Fibroblast of lung (primary cell): Measurements from ENCODE around the gene ALG8. TPM values are rescaled to one million over a fixed set of nuclear protein-coding genes. Genes with fewer than 3 reads are reported as not detected.
A peak's percentile ranks its signal among the peaks of the same experiment; 100 is the strongest.

ENCODE experiments used
- DNase-seq, 2 donors: peaks; one replicate each; pipeline versions ENCODE4 v3.0.0 to v3.0.0-alpha.2; 2010; ENCODE audit warnings: low read depth in 2 of 2
- H2AFZ ChIP-seq: 2 replicates; pipeline ENCODE4 v1.5.1; 2012; ENCODE audit warnings: low read length, control low read depth, inconsistent platforms
- H3K27ac ChIP-seq: 2 replicates; pipeline ENCODE4 v1.5.1; 2011; ENCODE audit warnings: low read length, control low read depth; ENCODE audit not compliant: insufficient read depth
- H3K27me3 ChIP-seq: 2 replicates; pipeline ENCODE4 v1.5.1; 2011; ENCODE audit warnings: mild to moderate bottlenecking, low read length; ENCODE audit not compliant: control insufficient read depth, insufficient read depth
- H3K36me3 ChIP-seq: 2 replicates; pipeline ENCODE4 v1.5.1; 2011; ENCODE audit warnings: low read length; ENCODE audit not compliant: control insufficient read depth, insufficient read depth
- H3K4me1 ChIP-seq: 2 replicates; pipeline ENCODE4 v1.5.1; 2011; ENCODE audit warnings: low read length; ENCODE audit not compliant: control insufficient read depth, insufficient read depth; ENCODE audit errors: extremely low read depth
- H3K4me2 ChIP-seq: 2 replicates; pipeline ENCODE4 v1.5.1; 2011; ENCODE audit warnings: low read length, control low read depth; ENCODE audit not compliant: insufficient read depth; ENCODE audit errors: extremely low read depth
- H3K4me3 ChIP-seq, 4 experiments: fragments of 200-600 bp in 1 of 4; sonication (generic) in 1 of 4; replicated peaks in 1 of 4; 2 replicates each; pipeline ENCODE4 v1.5.1; 2011 to 2016; ENCODE audit warnings: low read length in 4 of 4, low read depth in 3 of 4, mild to moderate bottlenecking in 3 of 4, control low read depth in 2 of 4, inconsistent platforms in 1 of 4, mixed read lengths in 1 of 4; ENCODE audit not compliant: insufficient read depth in 1 of 4; ENCODE audit errors: control extremely low read depth in 1 of 4
- H3K79me2 ChIP-seq: 2 replicates; pipeline ENCODE4 v1.5.1; 2012; ENCODE audit warnings: mild to moderate bottlenecking, low read length, inconsistent platforms; ENCODE audit not compliant: control insufficient read depth, insufficient read depth
- H3K9ac ChIP-seq: 2 replicates; pipeline ENCODE4 v1.5.1; 2011; ENCODE audit warnings: mild to moderate bottlenecking, low read length, control low read depth; ENCODE audit not compliant: insufficient read depth
- H3K9me3 ChIP-seq: 2 replicates; pipeline ENCODE4 v1.5.1; 2012; ENCODE audit warnings: low read depth, low read length; ENCODE audit not compliant: control insufficient read depth, insufficient read depth
- H4K20me1 ChIP-seq: 2 replicates; pipeline ENCODE4 v1.5.1; 2011; ENCODE audit warnings: low read length; ENCODE audit not compliant: control insufficient read depth, insufficient read depth; ENCODE audit errors: extremely low read depth
- CTCF ChIP-seq, 2 donors: IDR thresholded peaks in 1 of 2; conservative IDR thresholded peaks in 1 of 2; 1 replicate in 1 of 2; 2 replicates in 1 of 2; pipeline ENCODE4 v1.5.1; 2011 to 2012; ENCODE audit warnings: low read length in 2 of 2, control low read depth in 1 of 2, inconsistent platforms in 1 of 2, low read depth in 1 of 2, mild to moderate bottlenecking in 1 of 2
- EZH2 ChIP-seq: IDR thresholded peaks from 2 replicates; pipeline ENCODE4 v1.5.1; 2012; ENCODE audit warnings: low read length, control low read depth, mild to moderate bottlenecking; ENCODE audit errors: missing control alignments
- polyA plus RNA-seq, 2 donors: library from polyadenylated mRNA; depleted of rRNA in 1 of 2; stranded (reverse) in 1 of 2; unstranded in 1 of 2; fragments of >200 nt; gene quantifications; 2 replicates each; pipeline ENCODE4 v1.2.1, GENCODE V29; 2011 to 2012; ENCODE audit warnings: missing spikeins in 1 of 2
- total RNA-seq: library from RNA; depleted of rRNA; stranded (reverse); fragments of >200 nt; gene quantifications from 2 replicates; pipeline ENCODE4 v1.2.1, GENCODE V29; 2014

Gene ALG8
- total and polyA plus RNA-seq, 2 donors (not counting 1 experiment from before 2014, with no cell fraction given): 33.7 to 49.6 TPM

GRCh38 chr11:78149646-78150045 is 10.2 kb upstream of the ALG8 start:
- TF ChIP-seq CTCF (conservative IDR thresholded peaks at IDR 0.05 in 1 of 2, IDR thresholded peaks at IDR 0.05 in 1 of 2; ENCODE audit: low read depth in 1 of 2, low read length in 2 of 2) (peak; percentile 46 to 59), EZH2 (no peak)
- Histone ChIP-seq H4K20me1 (no peaks in the 10 kb centered on the region), H3K4me1 (no peaks in the 10 kb centered on the region), H3K4me3 (no peak overlapping the region), H3K9ac (no peak overlapping the region), H3K9me3 (no peaks in the 10 kb centered on the region), H3K36me3 (no peaks in the 10 kb centered on the region), H3K4me2 (no peak overlapping the region), H3K79me2 (no peaks in the 10 kb centered on the region), H2AFZ (no peak overlapping the region), H3K27me3 (no peaks in the 10 kb centered on the region), H3K27ac (no peak overlapping the region)
- DNase-seq: peak; percentile 54 to 91

GRCh38 chr11:78147807-78148206 is 8.4 kb upstream of the ALG8 start:
- no peak overlapping the region for H3K4me3 ChIP-seq
- H3K27ac ChIP-seq: no peak overlapping the region
- DNase-seq: no peak
- TF ChIP-seq CTCF (conservative IDR thresholded peaks at IDR 0.05 in 1 of 2, IDR thresholded peaks at IDR 0.05 in 1 of 2; ENCODE audit: low read depth in 1 of 2, low read length in 2 of 2) (no peak), EZH2 (no peak)
- no peak overlapping the region for H3K9ac ChIP-seq
- no peaks in the 10 kb centered on the region for H4K20me1 ChIP-seq
- no peak overlapping the region for H2AFZ ChIP-seq
- no peaks in the 10 kb centered on the region for H3K4me1 ChIP-seq
- no peaks in the 10 kb centered on the region for H3K9me3 ChIP-seq
- H3K79me2 ChIP-seq: no peaks in the 10 kb centered on the region
- no peaks in the 10 kb centered on the region for H3K27me3 ChIP-seq
- no peak overlapping the region for H3K4me2 ChIP-seq
- H3K36me3 ChIP-seq: no peaks in the 10 kb centered on the region

GRCh38 chr11:78145511-78146025 is 6.1 kb upstream of the ALG8 start:
- Histone ChIP-seq H3K4me3 (no peak overlapping the region), H4K20me1 (no peaks in the 10 kb centered on the region), H3K79me2 (no peaks in the 10 kb centered on the region), H3K36me3 (peaks cover 3% of the 10 kb centered on the region), H3K4me2 (no peak overlapping the region), H3K9me3 (no peaks in the 10 kb centered on the region), H3K4me1 (no peaks in the 10 kb centered on the region), H3K27ac (no peak overlapping the region), H3K9ac (no peak overlapping the region), H3K27me3 (no peaks in the 10 kb centered on the region), H2AFZ (no peak overlapping the region)
- TF ChIP-seq EZH2: no peak
- TF ChIP-seq CTCF (conservative IDR thresholded peaks at IDR 0.05 in 1 of 2, IDR thresholded peaks at IDR 0.05 in 1 of 2; ENCODE audit: low read depth in 1 of 2, low read length in 2 of 2): no peak
- DNase-seq: no peak
